ENCODE data around the gene ZC3H4.
"Not testable (repeated sequence)": the region's sequence is repeated elsewhere in the genome, so short reads cannot be mapped to it uniquely, and the experiment has no call there.

The ZC3H4 gene

GRCh38 chr19:47078351-47078750 lies 35.2 kb downstream of the ZC3H4 start:
- DNase-seq = not testable (repeated sequence)

GRCh38 chr19:47075941-47076340 lies 37.6 kb downstream of the ZC3H4 start:
- DNase-seq = no peak

- no peak for DNase-seq
These were observed 38.3 kb downstream of the ZC3H4 start for GRCh38 chr19:47075179-47075810.

GRCh38 chr19:47074621-47075020 lies 39.0 kb downstream of the ZC3H4 start:
- DNase-seq = no peak

GRCh38 chr19:47073574-47073973 lies 40.0 kb downstream of the ZC3H4 start:
- DNase-seq = no peak

GRCh38 chr19:47072323-47072722 lies 41.3 kb downstream of the ZC3H4 start:
- no peak for DNase-seq

- no peak for DNase-seq
These were observed 41.8 kb downstream of the ZC3H4 start for GRCh38 chr19:47071731-47072130.

GRCh38 chr19:47070756-47071155 lies 42.8 kb downstream of the ZC3H4 start:
- no peak for DNase-seq

- no peak for DNase-seq
These were observed 43.8 kb downstream of the ZC3H4 start for GRCh38 chr19:47069795-47070194.

GRCh38 chr19:47068876-47069406 lies 44.6 kb downstream of the ZC3H4 start:
- DNase-seq = no peak

GRCh38 chr19:47068246-47068645 lies 45.3 kb downstream of the ZC3H4 start:
- no peak for DNase-seq

- DNase-seq = no peak
These were observed 46.2 kb downstream of the ZC3H4 start for GRCh38 chr19:47067215-47067847.

- DNase-seq = no peak
These were observed 47.0 kb downstream of the ZC3H4 start for GRCh38 chr19:47066376-47067214.

GRCh38 chr19:47065242-47065641 lies 48.3 kb downstream of the ZC3H4 start:
- no peak for DNase-seq

GRCh38 chr19:47063874-47064273 lies 49.7 kb downstream of the ZC3H4 start:
- no peak for DNase-seq

GRCh38 chr19:47058621-47059022 lies 55.0 kb downstream of the ZC3H4 start:
- no peak for DNase-seq

- DNase-seq = no peak
These were observed 56.2 kb downstream of the ZC3H4 start for GRCh38 chr19:47057328-47057727.

GRCh38 chr19:47056411-47056810 lies 57.2 kb downstream of the ZC3H4 start:
- no peak for DNase-seq

GRCh38 chr19:47050562-47050961 lies 63.0 kb downstream of the ZC3H4 start:
- not testable (repeated sequence) for DNase-seq

- DNase-seq = no peak
These were observed 64.3 kb downstream of the ZC3H4 start for GRCh38 chr19:47049307-47049700.

- DNase-seq = peak; percentile 46 to 48
These were observed 65.7 kb downstream of the ZC3H4 start for GRCh38 chr19:47047763-47048405.

- no peak for DNase-seq
These were observed 66.3 kb downstream of the ZC3H4 start for GRCh38 chr19:47047272-47047762.
